A673 (cell line): ENCODE data around the gene FBXO15. TPM values are rescaled to one million over a fixed set of nuclear protein-coding genes. Genes with fewer than 3 reads are reported as not detected.

ENCODE experiments used
- BruUV-seq: library from RNA; stranded (reverse); fragments of 400-500 nt; replicated peaks from 2 replicates; lab custom pipeline; 2021; lab: Mats Ljungman, UMichigan
- CTCF ChIA-PET: fragments of 300-600 bp; sonication (Branson Sonifier 250); formaldehyde crosslinking; loops from one replicate; lab custom pipeline; 2022; ENCODE audit warnings: antibody characterized with exemption; lab: Charles Lee
- POLR2A ChIA-PET: fragments of 300-600 bp; sonication (Branson Sonifier 250); formaldehyde crosslinking; loops from one replicate; lab custom pipeline; 2022; ENCODE audit warnings: antibody characterized with exemption; ENCODE audit not compliant: low non-redundant PET; lab: Charles Lee
- DNase-seq: peaks from one replicate; pipeline ENCODE4 v3.0.0-alpha.2; 2015; ENCODE audit warnings: low spot score
- H3K27ac ChIP-seq: fragments of 200-600 bp; sonication (generic); 2 replicates; pipeline ENCODE4 v1.5.1; 2016; ENCODE audit warnings: mixed run types, low read depth, mild to moderate bottlenecking, mixed read lengths, antibody characterized with exemption, low read length; ENCODE audit not compliant: poor library complexity, severe bottlenecking
- H3K27me3 ChIP-seq: fragments of 200-600 bp; sonication (generic); replicated peaks from 2 replicates; pipeline ENCODE4 v1.6.1; 2017; ENCODE audit warnings: mixed run types, low read depth, mild to moderate bottlenecking, mixed read lengths, antibody characterized with exemption, low read length; ENCODE audit not compliant: insufficient read depth, poor library complexity
- H3K36me3 ChIP-seq: fragments of 200-600 bp; sonication (generic); 2 replicates; pipeline ENCODE4 v1.6.1; 2016; ENCODE audit warnings: mixed run types, mild to moderate bottlenecking, mixed read lengths, antibody characterized with exemption, low read length; ENCODE audit not compliant: insufficient read depth, poor library complexity, severe bottlenecking
- H3K4me1 ChIP-seq: fragments of 200-600 bp; sonication (generic); 2 replicates; pipeline ENCODE4 v1.6.1; 2017; ENCODE audit warnings: mixed run types, mild to moderate bottlenecking, mixed read lengths, antibody characterized with exemption, low read length; ENCODE audit not compliant: insufficient read depth, poor library complexity, severe bottlenecking
- H3K4me3 ChIP-seq: fragments of 200-600 bp; sonication (generic); 2 replicates; pipeline ENCODE4 v1.5.1; 2016; ENCODE audit warnings: low read depth, mixed run types, mild to moderate bottlenecking, mixed read lengths, low read length; ENCODE audit not compliant: poor library complexity, severe bottlenecking
- H3K9me3 ChIP-seq: fragments of 200-600 bp; sonication (generic); 2 replicates; pipeline ENCODE4 v1.6.1; 2016; ENCODE audit warnings: mixed run types, low read depth, mild to moderate bottlenecking, mixed read lengths, antibody characterized with exemption, low read length; ENCODE audit not compliant: poor library complexity, severe bottlenecking
- CTCF ChIP-seq: fragments of 300-800, 200-600 bp; sonication (generic); conservative IDR thresholded peaks from 2 replicates; pipeline ENCODE4 v1.5.1; 2017; ENCODE audit warnings: low read depth, mild to moderate bottlenecking, antibody characterized with exemption, low read length, moderate library complexity, mixed read lengths
- EZH2 ChIP-seq: fragments of 200-600 bp; sonication (generic); IDR thresholded peaks from 2 replicates; pipeline ENCODE4 v1.6.1; 2017; ENCODE audit warnings: borderline replicate concordance, low read depth, mild to moderate bottlenecking, mixed read lengths, antibody characterized with exemption, low read length; ENCODE audit not compliant: poor library complexity, severe bottlenecking
- intact Hi-C: fragments of 100-400 bp; cut with micrococcal nuclease; formaldehyde crosslinking; loops from one replicate; pipeline ENCODE4 v1.10.0; 2022; ENCODE audit not compliant: unreplicated experiment
- total RNA-seq: library from RNA; stranded (reverse); gene quantifications from 2 replicates; pipeline ENCODE4 v1.2.3, GENCODE V29; 2021

The FBXO15 gene
- total RNA-seq, 1 experiment from 2014 or later: 2.4 TPM

- ChIA-PET POLR2A (no interaction called here), CTCF (no interaction called here)
- no peak for DNase-seq
- Histone ChIP-seq H3K36me3 (no peaks in the 10 kb centered on the region), H3K9me3 (no peaks in the 10 kb centered on the region), H3K27me3 (no peaks in the 10 kb centered on the region), H3K27ac (no peak overlapping the region), H3K4me3 (no peak overlapping the region), H3K4me1 (peaks cover 12% of the 10 kb centered on the region)
- intact Hi-C loops: loop anchor here (10.0 kb wide), 1 partner anchor 303 kb away; the partner anchor contains the start of gene CNDP2
- no TSS peak for BruUV-seq
- no peak for TF ChIP-seq CTCF
- no peak for TF ChIP-seq EZH2
Observed at GRCh38 chr18:74191577-74191976, 43.9 kb upstream of the FBXO15 start.

DNA sequence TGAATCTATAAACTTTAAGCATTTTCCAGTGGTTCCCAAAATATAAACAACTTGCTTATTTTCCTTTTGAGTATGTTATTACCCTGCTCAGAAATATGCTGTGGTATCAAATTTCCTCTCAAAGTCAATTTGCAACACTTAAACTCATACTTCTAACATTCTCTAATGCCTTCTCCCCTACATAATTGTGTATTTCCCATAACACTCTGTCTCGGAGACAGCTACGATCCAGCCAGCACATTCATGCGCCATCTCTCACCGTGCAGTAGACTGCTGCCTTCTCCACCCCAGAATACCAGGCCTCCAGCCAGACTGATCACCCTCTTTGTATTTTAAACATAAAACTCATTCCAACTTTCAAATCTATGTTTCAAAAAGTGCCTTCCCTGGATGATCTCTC is 42.5 kb upstream of the FBXO15 start:
- intact Hi-C loops: loop anchor here (10.0 kb wide), 1 partner anchor 305 kb away; the partner anchor contains the start of gene CNDP2
- Histone ChIP-seq H3K9me3 (no peaks in the 10 kb centered on the region), H3K27ac (no peak overlapping the region), H3K36me3 (no peaks in the 10 kb centered on the region), H3K4me1 (peaks cover 12% of the 10 kb centered on the region), H3K27me3 (no peaks in the 10 kb centered on the region), H3K4me3 (no peak overlapping the region)
- no peak for TF ChIP-seq CTCF
- TF ChIP-seq EZH2: no peak
- ChIA-PET POLR2A (no interaction called here), CTCF (interaction anchor here (0.6 kb wide), 1 partner anchor 373 kb away, joined by 3 read pairs; no protein-coding TSS in a partner anchor)
- no TSS peak for BruUV-seq
- DNase-seq: peak; percentile 17

DNA sequence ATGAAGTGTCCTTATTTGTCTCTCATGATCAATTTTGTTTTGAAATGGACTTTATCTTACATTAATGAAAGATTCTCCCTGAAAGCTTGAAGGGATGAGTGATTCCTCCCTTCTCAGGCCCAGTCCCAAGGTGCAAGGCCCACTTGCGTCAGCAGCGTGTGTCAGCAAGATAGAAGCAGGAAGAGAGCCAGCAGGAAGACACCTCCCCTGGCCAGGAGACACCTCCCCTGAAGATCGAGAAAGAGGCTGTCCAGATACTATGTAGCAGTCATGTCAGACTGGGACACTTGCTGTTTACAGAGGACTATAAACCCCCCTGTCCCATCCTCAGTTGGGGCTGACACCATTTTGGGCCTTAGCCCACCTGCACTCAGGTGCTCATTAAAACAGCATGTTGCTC is 39.0 kb upstream of the FBXO15 start:
- H3K27me3 ChIP-seq: peaks cover 14% of the 10 kb centered on the region
- H3K36me3 ChIP-seq: no peaks in the 10 kb centered on the region
- no peak for DNase-seq
- no peak overlapping the region for H3K27ac ChIP-seq
- no peak overlapping the region for H3K4me3 ChIP-seq
- BruUV-seq: no TSS peak
- TF ChIP-seq EZH2 (no peak), CTCF (no peak)
- ChIA-PET CTCF (no interaction called here), POLR2A (no interaction called here)
- intact Hi-C loops: no loop called here
- no peaks in the 10 kb centered on the region for H3K9me3 ChIP-seq
- H3K4me1 ChIP-seq: peaks cover 12% of the 10 kb centered on the region
